GM12872 (cell line): ENCODE results near the gene PPP2R2D.

Source experiments
- CTCF ChIP-seq: IDR thresholded peaks from 3 replicates; pipeline ENCODE4 v1.5.1; 2011; ENCODE audit warnings: low read depth, mild to moderate bottlenecking, low read length, moderate library complexity; ENCODE audit not compliant: insufficient read depth

Gene PPP2R2D

GRCh38 chr10:131975003-131975402 lies 74.2 kb downstream of the PPP2R2D start:
- TF ChIP-seq CTCF = no peak

DNA sequence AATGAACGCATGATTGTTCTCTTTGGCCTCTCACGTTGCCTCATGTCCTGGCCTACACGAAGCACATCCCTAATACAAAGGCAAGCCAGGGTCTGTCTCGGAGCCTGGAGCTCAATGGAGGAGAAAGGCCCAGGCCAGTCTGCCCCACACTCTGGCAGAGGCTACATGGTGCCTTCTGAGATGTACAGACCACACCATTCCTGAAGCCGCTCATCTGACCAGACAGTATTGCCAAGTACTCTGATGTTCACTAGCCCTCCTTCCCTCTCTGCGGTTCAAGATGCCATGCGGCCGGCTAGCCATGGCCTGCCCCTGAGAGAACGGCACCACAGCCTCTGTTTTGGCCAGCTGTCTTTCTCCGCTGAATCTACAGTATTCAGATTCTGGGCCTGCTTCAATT lies 75.0 kb downstream of the PPP2R2D start:
- no peak for TF ChIP-seq CTCF

DNA sequence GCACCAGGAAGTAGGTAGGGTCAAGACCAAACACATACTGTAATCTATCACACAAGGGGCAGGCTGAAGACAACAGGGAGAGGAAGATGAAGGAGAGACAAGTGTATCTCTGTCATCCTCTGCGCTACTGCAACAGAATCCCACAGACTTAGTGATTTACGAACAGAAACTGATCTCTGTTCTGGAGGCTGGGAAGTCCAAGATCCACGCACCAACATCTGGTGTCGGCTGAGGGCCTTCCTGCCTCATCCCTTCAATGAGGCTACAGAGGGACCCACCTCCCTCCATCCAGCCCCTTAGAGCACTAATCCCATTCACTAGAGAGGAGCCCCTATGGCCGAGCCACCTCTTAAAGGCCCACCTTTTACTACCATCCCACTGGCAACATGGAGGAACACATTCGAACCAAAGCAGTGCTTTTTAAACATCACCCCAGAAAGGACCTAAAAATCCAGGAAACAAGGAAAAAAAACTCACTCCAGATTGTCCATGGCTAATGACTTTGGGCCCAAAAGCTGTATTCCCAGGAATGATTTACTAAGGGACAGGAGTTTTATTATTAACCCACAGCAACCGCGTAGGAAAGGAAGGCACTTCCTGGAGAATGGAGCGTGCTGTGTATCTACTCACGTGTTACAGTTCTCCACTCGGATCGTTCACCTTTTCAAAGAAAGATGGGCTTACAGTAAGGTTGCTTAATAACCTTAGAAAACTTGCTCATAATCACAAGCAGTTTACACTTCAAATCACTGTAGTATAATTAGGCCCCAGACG lies 76.7 kb downstream of the PPP2R2D start:
- no peak for TF ChIP-seq CTCF

GRCh38 chr10:131978366-131978765 lies 77.6 kb downstream of the PPP2R2D start:
- TF ChIP-seq CTCF = no peak

- TF ChIP-seq CTCF = no peak
Observed at GRCh38 chr10:131978851-131979250, 78.0 kb downstream of the PPP2R2D start.

DNA sequence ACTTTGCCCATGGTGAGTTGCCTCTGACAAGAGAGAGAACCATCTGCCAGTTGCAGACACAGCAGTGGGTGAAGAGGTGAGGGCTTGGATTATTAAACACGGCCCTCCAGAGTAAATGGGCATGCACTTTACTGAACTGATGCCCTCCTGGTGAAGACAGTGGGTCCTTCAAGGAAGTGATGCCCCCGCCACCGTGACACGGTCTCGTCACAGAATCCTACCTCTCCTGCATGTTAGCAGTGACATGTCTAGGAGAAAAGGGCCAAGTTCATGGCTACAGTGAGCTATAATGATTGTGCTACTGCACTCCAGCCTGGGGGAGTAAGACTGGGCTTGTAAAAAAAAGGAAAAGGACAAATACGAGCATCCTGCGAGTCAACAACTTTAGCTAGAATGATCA lies 78.5 kb downstream of the PPP2R2D start:
- no peak for TF ChIP-seq CTCF

DNA sequence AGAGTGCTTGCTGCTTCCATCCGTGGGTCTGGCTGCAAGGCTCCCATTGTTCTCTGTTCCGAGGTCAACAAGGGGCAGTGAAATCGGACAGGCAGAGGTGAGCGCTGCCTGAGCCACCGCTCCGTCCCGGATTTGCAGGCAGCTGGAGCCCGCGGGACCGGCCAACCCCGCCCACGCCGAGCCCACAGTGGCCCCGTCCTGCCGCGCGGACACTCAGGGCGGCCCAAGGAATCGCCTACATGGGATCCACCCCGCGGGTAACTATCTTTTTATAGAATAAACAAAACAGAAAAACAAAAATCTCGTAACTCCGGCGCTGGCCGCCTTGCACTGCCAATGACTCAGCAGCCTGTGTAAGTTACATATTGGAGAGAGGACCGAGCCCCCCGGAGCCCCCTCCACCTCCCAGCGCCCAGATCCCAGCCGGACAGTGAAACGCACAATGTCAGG lies 79.0 kb downstream of the PPP2R2D start:
- TF ChIP-seq CTCF = no peak
